GM21786 (cell line): ENCODE data around the gene PPP1R9B.

Experiments used
- ATAC-seq: cut with Tn5 transposase; IDR thresholded peaks from one replicate; pipeline ENCODE4 v1.9.1; 2021; ENCODE audit not compliant: unreplicated experiment

Gene PPP1R9B, protein sequence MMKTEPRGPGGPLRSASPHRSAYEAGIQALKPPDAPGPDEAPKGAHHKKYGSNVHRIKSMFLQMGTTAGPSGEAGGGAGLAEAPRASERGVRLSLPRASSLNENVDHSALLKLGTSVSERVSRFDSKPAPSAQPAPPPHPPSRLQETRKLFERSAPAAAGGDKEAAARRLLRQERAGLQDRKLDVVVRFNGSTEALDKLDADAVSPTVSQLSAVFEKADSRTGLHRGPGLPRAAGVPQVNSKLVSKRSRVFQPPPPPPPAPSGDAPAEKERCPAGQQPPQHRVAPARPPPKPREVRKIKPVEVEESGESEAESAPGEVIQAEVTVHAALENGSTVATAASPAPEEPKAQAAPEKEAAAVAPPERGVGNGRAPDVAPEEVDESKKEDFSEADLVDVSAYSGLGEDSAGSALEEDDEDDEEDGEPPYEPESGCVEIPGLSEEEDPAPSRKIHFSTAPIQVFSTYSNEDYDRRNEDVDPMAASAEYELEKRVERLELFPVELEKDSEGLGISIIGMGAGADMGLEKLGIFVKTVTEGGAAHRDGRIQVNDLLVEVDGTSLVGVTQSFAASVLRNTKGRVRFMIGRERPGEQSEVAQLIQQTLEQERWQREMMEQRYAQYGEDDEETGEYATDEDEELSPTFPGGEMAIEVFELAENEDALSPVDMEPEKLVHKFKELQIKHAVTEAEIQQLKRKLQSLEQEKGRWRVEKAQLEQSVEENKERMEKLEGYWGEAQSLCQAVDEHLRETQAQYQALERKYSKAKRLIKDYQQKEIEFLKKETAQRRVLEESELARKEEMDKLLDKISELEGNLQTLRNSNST

DNA sequence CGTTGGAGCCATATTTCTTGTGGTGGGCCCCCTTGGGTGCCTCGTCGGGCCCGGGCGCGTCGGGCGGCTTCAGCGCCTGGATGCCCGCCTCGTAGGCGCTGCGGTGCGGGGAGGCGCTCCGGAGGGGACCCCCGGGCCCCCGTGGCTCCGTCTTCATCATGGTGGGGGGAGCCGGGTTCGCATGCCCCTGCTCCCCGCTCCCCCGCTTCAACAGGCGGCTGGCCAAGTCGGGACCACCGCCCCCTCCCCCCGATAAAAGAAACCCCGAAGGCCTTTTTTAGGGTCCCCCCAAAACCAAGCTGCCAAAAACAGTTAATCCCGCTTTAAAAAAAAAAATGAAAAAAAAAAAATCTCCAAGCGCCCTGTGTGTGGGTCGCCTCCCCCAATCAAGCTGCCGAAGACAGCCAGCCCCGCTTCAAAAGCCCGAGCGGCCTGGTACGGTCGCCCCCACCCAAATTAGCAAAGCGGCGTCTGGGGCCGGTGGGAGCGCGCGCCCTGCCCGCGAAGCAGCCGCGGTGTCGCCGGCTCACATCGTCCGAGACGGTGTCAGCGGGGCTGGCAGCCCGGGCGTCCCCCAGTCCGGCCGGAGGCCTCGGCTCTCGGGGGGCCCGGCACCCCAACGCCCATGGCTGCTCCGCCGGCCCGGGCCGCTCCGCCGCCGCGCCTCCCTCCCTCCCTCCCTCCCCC is at the start of gene PPP1R9B:
Gene PPP1R9B, minus strand, starts transcription at position 324 of the 687 bp plus-strand sequence. Its CDS starts 164 bp downstream, at position 160.
- ATAC-seq: no peak

GRCh38 chr17:50199803-50200456 is 49.5 kb upstream of the PPP1R9B start:
- peak; percentile 18 for ATAC-seq

DNA sequence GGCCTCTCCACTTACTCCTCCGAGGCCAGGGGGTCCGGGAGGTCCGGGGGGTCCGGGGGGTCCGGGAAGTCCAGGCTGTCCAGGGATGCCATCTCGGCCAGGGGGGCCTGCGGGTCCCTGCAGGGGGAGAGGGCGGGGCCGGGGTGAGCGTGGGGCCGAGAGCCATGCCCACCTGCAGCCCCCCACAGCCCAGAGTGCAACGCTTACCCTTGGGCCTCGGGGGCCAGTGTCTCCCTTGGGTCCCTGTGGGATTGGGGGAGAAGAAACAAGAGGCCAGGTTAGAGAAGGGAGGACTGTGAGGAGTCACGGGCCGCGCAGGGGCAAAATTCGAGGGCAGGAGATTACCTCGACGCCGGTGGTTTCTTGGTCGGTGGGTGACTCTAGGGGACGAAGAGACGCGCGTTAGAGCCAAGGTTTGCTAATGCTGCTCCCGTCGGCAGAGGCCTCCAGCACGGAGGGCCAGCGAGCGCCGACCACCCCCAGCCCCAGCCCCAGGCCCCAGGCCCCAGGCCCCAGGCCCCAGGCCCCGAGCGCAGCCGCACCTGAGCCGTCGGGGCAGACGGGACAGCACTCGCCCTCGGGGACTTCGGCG is 48.8 kb upstream of the PPP1R9B start:
- ATAC-seq: no peak

GRCh38 chr17:50198026-50198669 is 47.7 kb upstream of the PPP1R9B start:
- no peak for ATAC-seq

DNA sequence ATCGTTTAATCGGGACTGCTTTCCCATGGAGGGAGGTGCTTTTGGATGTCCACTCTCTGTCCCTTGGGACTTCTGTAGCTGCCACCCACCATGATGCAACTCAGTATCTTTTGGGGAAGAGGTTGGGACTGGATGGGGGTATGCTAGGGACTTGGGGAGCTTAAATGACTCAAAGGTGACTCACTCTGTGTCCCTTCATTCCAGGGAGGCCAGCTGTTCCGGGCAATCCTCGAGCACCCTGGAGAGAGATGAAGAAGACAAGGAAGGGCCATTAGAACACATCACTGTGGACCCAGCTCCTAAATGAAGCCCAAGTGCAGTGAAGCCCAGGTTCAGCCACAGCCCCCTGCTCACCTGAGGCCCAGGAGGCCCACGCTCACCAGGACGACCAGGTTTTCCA is 46.3 kb upstream of the PPP1R9B start:
- no peak for ATAC-seq

- no peak for ATAC-seq
These were observed 45.6 kb upstream of the PPP1R9B start for GRCh38 chr17:50196036-50196435.

GRCh38 chr17:50194934-50195865 is 44.7 kb upstream of the PPP1R9B start:
- no peak for ATAC-seq

- ATAC-seq: no peak
These were observed 43.9 kb upstream of the PPP1R9B start for GRCh38 chr17:50194140-50194933.

DNA sequence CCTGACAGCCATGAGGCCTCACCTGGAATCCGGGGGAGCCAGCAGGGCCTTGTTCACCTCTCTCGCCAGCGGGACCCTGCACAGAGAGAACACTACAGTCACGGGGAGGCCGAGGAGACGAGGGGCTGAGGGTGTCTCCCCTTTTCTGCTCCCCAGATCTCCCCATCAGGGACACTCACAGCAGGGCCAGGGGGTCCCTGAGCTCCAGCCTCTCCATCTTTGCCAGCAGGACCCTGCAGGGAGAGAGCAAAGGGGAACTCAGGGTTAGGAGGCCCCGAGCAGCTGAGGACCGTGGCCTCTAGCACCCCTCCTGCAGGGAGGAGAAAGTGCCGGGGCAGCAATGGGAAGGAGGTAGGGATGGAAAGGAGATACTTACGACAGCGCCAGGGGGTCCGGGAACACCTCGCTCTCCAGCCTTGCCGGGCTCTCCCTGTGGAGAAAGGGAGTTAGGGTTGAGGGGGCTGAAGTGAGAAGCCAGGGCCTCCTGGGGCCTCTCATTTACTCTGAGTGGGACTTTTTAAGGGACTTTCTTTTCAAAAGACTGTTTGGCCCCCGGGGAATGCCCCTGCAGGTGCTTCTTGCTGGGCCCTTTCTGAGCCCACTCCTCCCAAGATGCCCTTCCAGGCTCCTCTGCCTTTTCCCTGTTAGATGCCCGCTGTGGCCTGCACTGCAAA is 42.3 kb upstream of the PPP1R9B start:
- no peak for ATAC-seq

DNA sequence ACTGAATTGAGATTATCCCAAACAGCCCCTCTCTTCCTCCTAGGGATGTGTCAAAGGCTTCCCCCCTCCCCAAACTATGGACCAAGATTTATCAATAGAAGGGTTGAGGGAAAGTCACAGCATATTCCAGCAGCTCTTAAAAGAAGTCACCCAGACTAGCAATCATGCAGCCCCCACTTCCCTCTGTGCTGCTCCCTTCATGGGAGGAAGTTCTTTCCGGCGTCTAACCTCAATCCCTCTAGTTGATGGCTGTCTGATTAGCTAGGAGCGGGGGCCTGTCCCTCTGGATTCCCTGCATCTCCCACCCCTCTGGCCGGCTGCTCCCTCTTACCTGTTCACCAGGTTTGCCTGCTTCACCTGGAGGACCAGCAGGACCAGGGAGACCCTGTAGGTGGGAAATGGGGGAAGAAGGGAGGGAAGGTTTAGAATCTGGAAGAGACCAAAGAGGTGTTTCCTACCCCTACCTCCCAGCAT is 41.7 kb upstream of the PPP1R9B start:
- ATAC-seq: no peak

GRCh38 chr17:50191359-50192143 is 41.1 kb upstream of the PPP1R9B start:
- ATAC-seq: no peak

DNA sequence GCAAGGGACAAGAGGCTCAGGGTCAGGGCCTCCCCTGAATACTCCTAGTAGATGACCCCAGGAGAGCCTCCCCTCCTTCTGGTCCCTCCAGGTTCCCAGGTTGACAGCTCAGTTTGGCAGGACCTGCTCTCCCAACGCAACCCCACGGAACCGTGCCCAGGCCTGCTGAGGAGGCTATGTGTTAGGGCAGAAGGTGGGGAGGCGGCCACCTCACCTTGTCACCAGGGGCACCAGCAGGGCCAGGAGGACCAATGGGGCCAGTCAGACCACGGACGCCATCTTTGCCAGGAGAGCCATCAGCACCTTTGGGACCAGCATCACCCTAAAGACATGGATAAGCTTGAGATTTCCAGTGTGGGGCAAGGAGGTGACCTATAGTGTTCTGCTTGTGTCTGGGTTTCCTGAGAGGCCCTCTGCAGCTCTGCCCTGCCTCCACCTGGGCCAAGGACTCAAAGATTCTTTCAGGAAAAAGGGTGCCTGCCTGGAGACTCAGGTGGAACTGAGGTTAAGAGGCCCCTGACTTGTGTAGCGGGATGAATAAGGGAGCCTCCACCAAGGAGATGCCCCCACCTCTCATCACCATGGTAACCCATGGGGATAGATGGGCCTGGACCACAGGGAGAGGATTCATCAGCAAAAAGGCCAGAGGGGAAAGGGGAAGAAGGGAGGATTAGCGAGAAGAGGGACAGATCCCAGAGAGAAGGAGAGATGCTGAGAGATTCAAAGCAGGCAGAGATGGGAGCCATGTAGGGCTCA is 40.3 kb upstream of the PPP1R9B start:
- ATAC-seq: no peak

GRCh38 chr17:50190293-50190602 is 39.8 kb upstream of the PPP1R9B start:
- no peak for ATAC-seq

DNA sequence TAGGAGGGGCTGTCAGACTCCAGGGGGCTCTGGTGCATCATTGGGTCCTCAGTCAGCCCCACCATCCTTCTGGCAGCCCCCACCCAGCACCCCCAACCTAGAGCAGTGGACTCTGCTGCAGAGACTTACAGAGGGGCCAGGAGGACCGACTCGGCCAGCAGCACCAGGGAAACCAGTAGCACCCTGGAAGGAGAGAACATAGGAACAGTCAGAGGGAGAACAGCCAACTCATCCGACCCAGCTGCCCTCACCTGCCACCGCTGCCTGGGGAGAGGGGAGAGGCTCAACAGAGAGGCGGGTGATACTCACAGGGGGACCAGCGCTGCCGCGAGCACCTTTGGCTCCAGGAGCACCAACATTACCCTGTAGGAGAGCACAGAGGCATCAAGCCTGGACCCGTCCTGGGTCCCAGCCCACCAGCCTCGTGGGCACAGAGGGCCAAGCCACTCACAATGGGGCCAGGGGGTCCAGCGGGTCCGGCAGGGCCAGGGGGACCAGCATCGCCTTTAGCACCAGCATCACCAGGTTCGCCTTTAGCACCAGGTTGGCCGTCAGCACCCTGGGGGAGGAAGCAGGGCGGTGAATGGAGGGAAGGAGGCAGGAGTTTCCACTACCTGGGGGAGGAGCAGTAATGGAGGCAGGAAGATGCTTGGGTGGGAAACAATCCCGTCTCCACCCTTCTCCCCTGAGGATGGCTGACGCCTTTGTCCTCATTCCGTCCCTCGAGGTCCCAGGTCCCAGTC is 39.2 kb upstream of the PPP1R9B start:
- no peak for ATAC-seq

DNA sequence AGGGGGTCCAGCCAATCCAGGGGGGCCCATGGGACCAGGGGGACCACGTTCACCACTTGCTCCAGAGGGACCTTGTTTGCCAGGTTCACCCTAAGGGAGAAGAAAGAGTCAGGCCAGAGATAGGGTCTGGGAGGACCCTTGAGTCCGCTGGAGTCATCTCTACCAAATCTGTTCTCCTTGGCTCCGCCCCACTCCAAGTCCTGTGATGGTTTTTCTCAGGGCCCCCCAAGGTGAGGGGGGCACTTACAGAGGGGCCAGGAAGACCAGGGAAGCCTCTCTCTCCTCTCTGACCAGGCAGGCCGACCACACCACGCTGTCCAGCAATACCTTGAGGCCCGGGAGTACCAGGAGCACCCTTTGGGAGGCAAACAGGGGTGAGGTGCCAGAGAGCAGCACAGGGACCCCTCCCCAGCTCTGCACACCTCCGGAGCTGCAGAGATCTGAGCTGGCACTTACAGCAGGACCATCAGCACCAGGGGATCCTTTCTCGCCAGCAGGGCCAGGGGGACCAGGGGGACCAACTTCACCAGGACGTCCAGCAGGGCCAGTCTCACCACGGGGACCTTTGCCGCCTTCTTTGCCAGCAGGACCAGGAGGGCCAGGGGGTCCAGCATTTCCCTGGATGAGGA is 38.6 kb upstream of the PPP1R9B start:
- ATAC-seq: no peak
